Liver (tissue), 9 donors: ENCODE measurements around the gene HPGD. TPM values are rescaled to one million over a fixed set of nuclear protein-coding genes. Genes with fewer than 3 reads are reported as not detected.

ENCODE experiments used
- DNase-seq: peaks from one replicate; pipeline ENCODE4 v3.0.0-alpha.2; 2017; ENCODE audit warnings: low spot score
- H3K27ac ChIP-seq, 2 donors: one replicate each; pipeline ENCODE4 v1.7.0; 2013; ENCODE audit warnings: inconsistent platforms in 2 of 2, low read length in 2 of 2, control low read depth in 1 of 2, low read depth in 1 of 2, mild to moderate bottlenecking in 1 of 2
- H3K27me3 ChIP-seq, 4 donors: one replicate each; pipeline versions ENCODE4 v1.6.1 to v1.7.0; 2013; ENCODE audit warnings: low read length in 3 of 4, inconsistent platforms in 1 of 4, mild to moderate bottlenecking in 1 of 4, moderate library complexity in 1 of 4; ENCODE audit not compliant: control insufficient read depth in 4 of 4, insufficient read depth in 4 of 4
- H3K36me3 ChIP-seq, 4 donors: one replicate each; pipeline versions ENCODE4 v1.6.1 to v1.7.0; 2013; ENCODE audit warnings: low read length in 3 of 4, mild to moderate bottlenecking in 3 of 4, low read depth in 1 of 4, moderate library complexity in 1 of 4; ENCODE audit not compliant: control insufficient read depth in 4 of 4, insufficient read depth in 3 of 4
- H3K4me1 ChIP-seq, 4 donors: one replicate each; pipeline versions ENCODE4 v1.6.1 to v1.7.0; 2013; ENCODE audit warnings: low read length in 3 of 4, mild to moderate bottlenecking in 3 of 4, moderate library complexity in 1 of 4; ENCODE audit not compliant: control insufficient read depth in 4 of 4, insufficient read depth in 4 of 4
- H3K4me3 ChIP-seq, 3 donors: one replicate each; pipeline versions ENCODE4 v1.6.1 to v1.7.0; 2013; ENCODE audit warnings: low read length in 3 of 3, control low read depth in 1 of 3, low read depth in 1 of 3, mild to moderate bottlenecking in 1 of 3
- H3K9ac ChIP-seq, 2 donors: one replicate each; pipeline ENCODE4 v1.7.0; 2013; ENCODE audit warnings: low read length in 2 of 2, mild to moderate bottlenecking in 2 of 2, moderate library complexity in 2 of 2, control low read depth in 1 of 2, low read depth in 1 of 2
- H3K9me3 ChIP-seq, 4 donors: one replicate each; pipeline versions ENCODE4 v1.6.1 to v1.7.0; 2013; ENCODE audit warnings: low read length in 3 of 4; ENCODE audit not compliant: control insufficient read depth in 4 of 4
- ATF3 ChIP-seq: IDR thresholded peaks from 2 replicates; pipeline ENCODE4 v1.6.1; 2016; ENCODE audit warnings: antibody characterized with exemption
- CTCF ChIP-seq: fragments of 150-350 bp; IDR thresholded peaks from 2 replicates; pipeline ENCODE4 v1.5.1; 2017; ENCODE audit warnings: improper control_type of control experiment, low read depth, low read length; ENCODE audit not compliant: missing input control
- EGR1 ChIP-seq, 2 donors: IDR thresholded peaks; 2 replicates each; pipeline ENCODE4 v1.6.1; 2016 to 2018; ENCODE audit warnings: antibody characterized with exemption in 2 of 2, low read depth in 2 of 2
- FOXA1 ChIP-seq: IDR thresholded peaks from 2 replicates; pipeline ENCODE4 v1.6.1; 2016; ENCODE audit warnings: antibody characterized with exemption
- FOXA2 ChIP-seq: IDR thresholded peaks from 2 replicates; pipeline ENCODE4 v1.6.1; 2016; ENCODE audit warnings: antibody characterized with exemption
- GABPA ChIP-seq, 2 donors: IDR thresholded peaks in 1 of 2; conservative IDR thresholded peaks in 1 of 2; 2 replicates each; pipeline ENCODE4 v1.6.1; 2016; ENCODE audit warnings: antibody characterized with exemption in 2 of 2, mild to moderate bottlenecking in 1 of 2, moderate library complexity in 1 of 2
- HNF4A ChIP-seq, 2 donors: conservative IDR thresholded peaks; 2 replicates each; pipeline ENCODE4 v1.6.1; 2016; ENCODE audit warnings: antibody characterized with exemption in 2 of 2, mild to moderate bottlenecking in 2 of 2
- HNF4G ChIP-seq: IDR thresholded peaks from 2 replicates; pipeline ENCODE4 v1.6.1; 2016; ENCODE audit warnings: antibody characterized with exemption
- JUND ChIP-seq, 2 donors: IDR thresholded peaks; 2 replicates each; pipeline ENCODE4 v1.6.1; 2016; ENCODE audit warnings: antibody characterized with exemption in 2 of 2
- MAX ChIP-seq: IDR thresholded peaks from 2 replicates; pipeline ENCODE4 v1.6.1; 2016; ENCODE audit warnings: antibody characterized with exemption
- NR2F2 ChIP-seq: IDR thresholded peaks from 2 replicates; pipeline ENCODE4 v1.6.1; 2016; ENCODE audit warnings: antibody characterized with exemption
- RAD21 ChIP-seq, 2 donors: IDR thresholded peaks; 2 replicates each; pipeline ENCODE4 v1.6.1; 2016; ENCODE audit warnings: antibody characterized with exemption in 2 of 2, mild to moderate bottlenecking in 2 of 2
- REST ChIP-seq: IDR thresholded peaks from 2 replicates; pipeline ENCODE4 v1.6.1; 2016; ENCODE audit warnings: antibody characterized with exemption, mild to moderate bottlenecking
- RXRA ChIP-seq, 2 donors: IDR thresholded peaks; 2 replicates each; pipeline ENCODE4 v1.6.1; 2017 to 2018; ENCODE audit warnings: antibody characterized with exemption in 2 of 2, mild to moderate bottlenecking in 1 of 2
- SP1 ChIP-seq: IDR thresholded peaks from 2 replicates; pipeline ENCODE4 v1.6.1; 2018; ENCODE audit warnings: antibody characterized with exemption, mild to moderate bottlenecking
- TAF1 ChIP-seq: conservative IDR thresholded peaks from 2 replicates; pipeline ENCODE4 v1.6.1; 2016; ENCODE audit warnings: antibody characterized with exemption, mild to moderate bottlenecking
- YY1 ChIP-seq: IDR thresholded peaks from 2 replicates; pipeline ENCODE4 v1.6.1; 2016; ENCODE audit warnings: antibody characterized with exemption, mild to moderate bottlenecking
- ZBTB33 ChIP-seq: IDR thresholded peaks from 2 replicates; pipeline ENCODE4 v1.6.1; 2016; ENCODE audit warnings: antibody characterized with exemption
- WGBS: extraction: QIAGEN DNeasy Blood & Tissue Kit; methylation state at CpG from one replicate; pipeline ENCODE4 v1.1.7; 2013; 5-methylcytosine and 5-hydroxymethylcytosine counted together
- polyA plus RNA-seq, 2 donors: library from polyadenylated mRNA; stranded (reverse) in 1 of 2; unstranded in 1 of 2; fragments of 200-250 nt in 1 of 2; fragments of >200 nt in 1 of 2; fragmentation: Nextera tagmentation in 1 of 2; extraction: Ambion mirVana in 1 of 2; gene quantifications; one replicate each; pipeline versions ENCODE4 v1.2.1 to v1.2.3, GENCODE V29; 2013 to 2015
- total RNA-seq, 2 donors: library from RNA; depleted of rRNA; stranded (reverse); fragments of >200 nt; gene quantifications; one replicate each; pipeline ENCODE4 v1.2.3, GENCODE V29; 2014
- donor health status: healthy.
- donor health status: healthy.
- donor health status: healthy.
- donor health status: healthy.
- donor health status: healthy.

HPGD gene
- total and polyA plus RNA-seq, 4 donors = 7.9 to 113 (median 57.1) TPM

- no peaks in the 10 kb centered on the region for H3K27me3 ChIP-seq
- H3K36me3 ChIP-seq = no peaks in the 10 kb centered on the region
- peaks cover 2 to 12% (median 11%) of the 10 kb centered on the region in 4 donors for H3K4me1 ChIP-seq
- 94% methylated on average over 4 of the region's 4 CpGs for WGBS
- TF ChIP-seq NR2F2 = no peak
- TF ChIP-seq HNF4G = no peak
- no peak for TF ChIP-seq SP1
- no peak for TF ChIP-seq GABPA (IDR thresholded peaks at IDR 0.05 in 1 of 2, conservative IDR thresholded peaks at IDR 0.05 in 1 of 2)
- TF ChIP-seq ZBTB33 = no peak
- TF ChIP-seq FOXA2 = no peak
- no peak for TF ChIP-seq HNF4A (conservative IDR thresholded peaks at IDR 0.05)
- TF ChIP-seq JUND (IDR thresholded peaks at IDR 0.05) = no peak
- TF ChIP-seq YY1 = no peak
- TF ChIP-seq FOXA1 = no peak
- TF ChIP-seq TAF1 = no peak
- no peak for TF ChIP-seq RAD21 (IDR thresholded peaks at IDR 0.05)
- no peak for TF ChIP-seq CTCF
- no peak for TF ChIP-seq ATF3
- TF ChIP-seq MAX = no peak
- TF ChIP-seq RXRA (IDR thresholded peaks at IDR 0.05) = no peak
- TF ChIP-seq EGR1 (IDR thresholded peaks at IDR 0.05; ENCODE audit: low read depth in 2 of 2) = no peak
- no peak for TF ChIP-seq REST
- no peaks in the 10 kb centered on the region for H3K9me3 ChIP-seq
- DNase-seq = no peak
- no peak overlapping the region for H3K9ac ChIP-seq
- no peak overlapping the region for H3K4me3 ChIP-seq
- peak overlapping the region; percentile 61 to 79 for H3K27ac ChIP-seq
Observed at GRCh38 chr4:174538876-174539250, 16.6 kb upstream of the HPGD start.
